Left ventricle myocardium superior (tissue), 1 donor: ENCODE measurements around the gene FADS2. TPM values are rescaled to one million over a fixed set of nuclear protein-coding genes. Genes with fewer than 3 reads are reported as not detected.

Experiments used
- ATAC-seq: fragments of 200-7000 bp; cut with Tn5 transposase; one replicate; pipeline ENCODE4 v1.9.1; 2020; ENCODE audit warnings: mild to moderate bottlenecking, moderate library complexity
- DNase-seq: peaks from one replicate; pipeline ENCODE4 v3.0.0-alpha.2; 2020
- intact Hi-C: fragments of 100-400 bp; cut with micrococcal nuclease; formaldehyde crosslinking; loops from one replicate; pipeline ENCODE4 v1.11.0; 2022
- microRNA-seq: library from miRNA; unstranded; fragments of <30 nt; microRNA quantifications from one replicate; pipeline ENCODE4 v1.2.0, GENCODE V29; 2020; ENCODE audit warnings: borderline number of aligned reads
- total RNA-seq: library from RNA; stranded (reverse); fragmentation: NEBNext Ultra II Directional; extraction: Animal tissue kit (Norgen Biotek cat#: 25700); gene quantifications from one replicate; pipeline ENCODE4 v1.2.1, GENCODE V29; 2021
- donor health status: DM: no; HTN: yes; CAD: no; lungs with severe emphysema.

Gene FADS2
- total RNA-seq, 1 donor from 2014 or later = 24.7 TPM

GRCh38 chr11:61908730-61909316 lies 80.7 kb downstream of the FADS2 start:
- peak; percentile 79 for DNase-seq
- intact Hi-C loops = no loop called here
- peak; percentile 60 for ATAC-seq

- ATAC-seq = peak; percentile 30
- intact Hi-C loops = no loop called here
- peak; percentile 52 for DNase-seq
Measured at GRCh38 chr11:61910187-61911127, 82.4 kb downstream of the FADS2 start.

GRCh38 chr11:61911128-61911700 lies 83.1 kb downstream of the FADS2 start:
- intact Hi-C loops = no loop called here
- ATAC-seq (no peak), DNase-seq (no peak)

- DNase-seq (peak; percentile 44), ATAC-seq (no peak)
- intact Hi-C loops = no loop called here
Measured at GRCh38 chr11:61911701-61912529, 83.8 kb downstream of the FADS2 start.

DNA sequence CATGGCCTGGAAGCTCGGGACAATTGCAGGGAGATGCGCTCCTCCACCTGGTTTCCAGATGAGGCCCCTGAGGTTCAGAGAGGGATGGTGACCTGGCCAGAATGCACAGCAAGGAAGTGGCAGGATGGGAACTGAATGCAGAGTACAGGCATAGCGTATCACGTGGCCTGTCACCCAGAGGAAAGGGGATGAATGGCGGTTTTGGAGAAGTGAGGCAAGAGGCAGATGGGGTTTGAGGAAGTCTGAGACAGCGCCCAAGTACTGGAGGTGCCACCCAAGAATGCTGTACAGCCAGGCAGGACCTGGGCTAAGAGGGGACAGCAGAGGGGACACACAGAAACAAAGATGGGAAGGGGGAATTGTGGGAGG lies 84.4 kb downstream of the FADS2 start:
- intact Hi-C loops = no loop called here
- ATAC-seq = peak; percentile 25
- DNase-seq = peak; percentile 29

- DNase-seq (peak; percentile 34), ATAC-seq (no peak)
- intact Hi-C loops = no loop called here
Measured at GRCh38 chr11:61912991-61913698, 85.0 kb downstream of the FADS2 start.

DNA sequence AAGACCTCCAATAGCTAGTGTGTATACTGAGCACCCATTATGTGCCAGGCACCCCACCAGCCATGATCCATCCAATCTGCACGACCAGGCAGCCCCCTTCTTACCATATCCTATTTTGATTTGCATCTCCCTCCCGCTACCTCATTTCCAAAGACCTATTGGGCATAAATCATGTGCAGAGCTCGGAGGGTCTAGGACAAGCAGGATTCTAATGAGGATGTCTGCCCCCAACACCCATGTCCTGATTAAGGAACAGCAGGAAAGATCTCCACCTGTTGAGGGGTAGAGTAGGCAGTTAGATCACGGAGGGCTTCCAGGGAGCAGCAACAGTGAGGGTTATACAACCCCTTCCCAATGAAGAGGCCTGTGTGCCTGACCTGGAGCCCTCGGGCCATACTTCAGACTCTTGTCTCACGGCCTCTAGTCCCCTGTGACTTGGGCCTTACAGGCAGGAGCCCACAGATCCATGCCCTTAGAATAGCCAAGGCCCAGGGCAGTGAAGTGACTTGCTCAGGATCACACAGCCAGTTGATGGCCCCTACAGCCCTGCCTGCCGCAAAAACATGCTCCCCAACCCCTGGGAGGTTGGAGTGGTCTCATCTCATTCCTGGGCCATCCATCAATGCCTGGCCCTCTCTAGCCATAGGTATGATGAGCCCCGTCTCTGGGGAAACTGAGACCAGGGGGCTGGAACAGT lies 85.7 kb downstream of the FADS2 start:
- DNase-seq = peak; percentile 18
- ATAC-seq = no peak
- intact Hi-C loops = no loop called here

DNA sequence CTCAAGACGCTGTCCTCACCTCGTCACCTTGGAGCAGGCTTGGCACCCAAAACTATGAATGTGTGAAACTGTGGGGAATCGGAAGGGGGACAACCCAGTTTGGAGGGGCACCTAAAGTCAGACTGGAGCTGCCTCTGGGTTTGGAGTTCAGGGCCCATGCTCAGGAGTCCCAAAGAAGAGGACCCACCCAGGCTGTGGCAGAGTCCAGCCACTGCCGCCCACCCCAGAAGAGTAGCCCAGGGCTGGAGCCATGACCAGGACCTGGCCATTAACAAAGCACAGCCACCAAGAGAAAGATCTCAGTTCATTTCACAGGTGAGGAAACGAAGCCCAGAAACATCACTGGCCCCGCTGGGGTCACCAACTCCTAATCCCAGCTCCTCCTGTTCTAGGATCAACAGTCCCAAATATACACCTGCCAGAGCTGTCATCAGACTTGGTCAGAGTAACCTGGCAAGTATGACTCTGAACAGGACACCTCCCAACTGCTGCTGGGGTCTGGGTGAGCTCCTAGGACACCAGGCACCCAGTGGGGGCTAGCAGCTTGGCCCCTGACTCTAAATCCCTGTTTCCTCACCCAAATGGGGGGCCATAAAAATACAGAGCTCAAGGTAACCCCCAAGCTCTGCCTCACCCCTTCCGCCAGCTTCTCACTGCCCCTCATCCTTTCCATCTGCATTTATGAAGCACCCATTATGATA lies 86.5 kb downstream of the FADS2 start:
- intact Hi-C loops = no loop called here
- ATAC-seq = no peak
- DNase-seq = peak; percentile 14

GRCh38 chr11:61916737-61917333 lies 88.7 kb downstream of the FADS2 start:
- intact Hi-C loops = no loop called here
- peak; percentile 39 for DNase-seq

More at GRCh38 chr11:61916737-61917333, 88.7 kb downstream of the FADS2 start:
- no peak for ATAC-seq

Small RNA genes within 50 kb of the gene (microRNA-seq; reads per million reads assigned to microRNA genes)
- not detected for gene MIR6746

Other genes starting within 250 kb of the FADS2 start
- 32.5 TPM for gene SYT7, start 247.2 kb upstream of the FADS2 start, total RNA-seq
- 5.5 TPM for gene DAGLA, start 147.9 kb upstream of the FADS2 start, total RNA-seq
- 2.1 TPM for gene MYRF, start 75.7 kb upstream of the FADS2 start, total RNA-seq
- gene TMEM258, start 35.7 kb upstream of the FADS2 start, total RNA-seq = 130 TPM
- gene FEN1, start 35.4 kb upstream of the FADS2 start, total RNA-seq = 6.4 TPM
- gene FADS1, start 11.3 kb upstream of the FADS2 start, total RNA-seq = 26.3 TPM
- gene FADS3, start 63.2 kb downstream of the FADS2 start, total RNA-seq = 69.7 TPM
- gene RAB3IL1, start 89.3 kb downstream of the FADS2 start, total RNA-seq = 11.1 TPM
- gene BEST1, start 122.1 kb downstream of the FADS2 start, total RNA-seq = 1.1 TPM
- gene FTH1, start 139.3 kb downstream of the FADS2 start, total RNA-seq = 2,305 TPM